Occipital lobe (tissue), 2 donors: ENCODE data around the gene SUPV3L1. TPM values are rescaled to one million over a fixed set of nuclear protein-coding genes. Genes with fewer than 3 reads are reported as not detected.
"Not testable (repeated sequence)": the region's sequence is repeated elsewhere in the genome, so short reads cannot be mapped to it uniquely, and the experiment has no call there.

Experiments
- DNase-seq: peaks from one replicate; lab custom pipeline; 2025; lab: John Stamatoyannopoulos, UW
- total RNA-seq: library from RNA; depleted of rRNA; stranded (reverse); fragments of >200 nt; gene quantifications from one replicate; pipeline ENCODE4 v1.2.3, GENCODE V29; 2014

Gene SUPV3L1
- total RNA-seq, 1 donor from 2014 or later, result 32.8 TPM

DNA sequence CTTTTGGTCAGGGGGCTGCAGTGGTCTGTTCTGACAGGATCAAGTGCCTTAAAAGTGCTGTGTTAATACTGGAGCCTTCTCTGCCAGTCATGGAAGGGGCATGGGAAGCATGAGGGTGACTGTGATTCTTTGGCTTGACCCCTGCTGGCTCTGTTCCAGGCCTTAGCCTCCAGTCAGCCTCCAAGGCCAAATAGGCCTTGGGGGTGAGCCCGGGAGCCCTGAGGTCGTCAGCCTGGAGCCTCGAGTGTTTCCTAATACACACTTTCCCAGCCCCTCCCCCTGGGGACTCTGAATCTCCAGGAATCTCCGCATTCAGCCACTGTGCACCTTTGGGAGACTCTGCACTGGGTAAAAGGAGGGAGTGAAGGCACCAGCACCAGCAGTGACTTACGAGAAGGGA, 50.1 kb downstream of the SUPV3L1 start:
- DNase-seq, result no peak

DNA sequence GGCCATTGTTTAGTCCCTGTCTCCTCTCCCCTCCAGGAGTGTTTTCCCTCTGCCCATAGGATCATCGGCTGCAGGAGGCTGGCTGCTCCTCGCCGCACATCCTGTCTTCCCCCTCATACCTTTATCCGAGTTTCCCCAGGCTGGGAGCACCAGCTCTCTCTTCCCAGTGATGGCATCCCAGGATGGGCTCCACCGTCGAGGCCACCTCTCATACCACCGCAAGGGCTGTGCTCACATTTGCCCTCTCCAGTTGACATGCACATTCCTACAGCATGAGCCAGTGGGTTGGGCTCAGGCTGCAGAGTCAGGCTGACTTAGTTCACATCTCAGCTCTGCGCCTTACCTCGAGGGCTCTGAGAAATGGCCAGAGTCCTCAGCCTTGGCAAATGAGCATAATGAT, 52.2 kb downstream of the SUPV3L1 start:
- DNase-seq, result no peak

DNA sequence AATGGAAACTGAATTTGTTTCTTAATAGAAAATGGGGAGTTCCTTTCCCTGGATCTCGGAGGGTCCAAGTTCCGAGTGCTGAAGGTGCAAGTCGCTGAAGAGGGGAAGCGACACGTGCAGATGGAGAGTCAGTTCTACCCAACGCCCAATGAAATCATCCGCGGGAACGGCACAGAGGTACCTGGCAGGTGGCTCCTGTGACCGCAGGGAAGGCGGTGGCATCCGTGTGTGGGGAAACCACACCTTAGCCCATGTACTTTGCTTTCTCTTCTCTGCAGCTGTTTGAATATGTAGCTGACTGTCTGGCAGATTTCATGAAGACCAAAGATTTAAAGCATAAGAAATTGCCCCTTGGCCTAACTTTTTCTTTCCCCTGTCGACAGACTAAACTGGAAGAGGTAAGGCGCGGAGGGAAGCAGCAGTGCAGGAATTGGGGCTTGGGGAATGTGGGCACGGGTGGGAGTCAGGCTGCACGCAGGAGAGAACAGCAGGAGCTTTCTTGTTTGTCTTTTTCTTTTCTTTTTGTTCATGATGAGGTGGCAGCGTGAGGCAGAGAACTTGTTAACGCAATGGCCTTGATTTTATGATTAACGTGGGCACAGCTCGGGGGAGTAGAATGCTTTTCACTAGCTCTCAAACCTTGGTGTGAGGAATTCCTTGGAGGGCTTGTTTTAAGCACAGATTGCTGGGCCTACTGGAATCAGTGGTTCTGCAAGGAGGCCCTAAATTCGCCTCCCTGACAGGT, 52.9 kb downstream of the SUPV3L1 start:
- DNase-seq, result no peak

DNA sequence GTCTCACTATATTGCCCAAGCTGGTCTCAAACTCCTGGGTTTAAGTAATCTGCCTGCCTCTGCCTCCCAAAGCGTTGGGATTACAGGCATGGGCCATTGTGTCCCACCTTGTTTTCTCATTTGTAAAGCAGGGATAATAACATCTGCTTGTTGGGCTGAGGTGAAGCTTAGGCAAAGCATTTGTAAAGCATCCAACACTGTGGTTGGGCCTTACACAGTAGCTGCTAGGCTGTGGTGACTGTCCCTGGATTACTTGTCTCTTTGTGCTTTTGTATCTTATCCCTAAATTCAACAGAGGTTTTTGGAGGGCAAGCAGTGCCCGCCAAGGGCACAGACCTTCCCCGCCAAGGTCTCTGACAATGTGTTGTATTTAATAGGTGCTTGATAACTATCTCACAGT, 54.4 kb downstream of the SUPV3L1 start:
- no peak for DNase-seq

GRCh38 chr10:69237528-69238159, 57.6 kb downstream of the SUPV3L1 start:
- peak; percentile 76 for DNase-seq

DNA sequence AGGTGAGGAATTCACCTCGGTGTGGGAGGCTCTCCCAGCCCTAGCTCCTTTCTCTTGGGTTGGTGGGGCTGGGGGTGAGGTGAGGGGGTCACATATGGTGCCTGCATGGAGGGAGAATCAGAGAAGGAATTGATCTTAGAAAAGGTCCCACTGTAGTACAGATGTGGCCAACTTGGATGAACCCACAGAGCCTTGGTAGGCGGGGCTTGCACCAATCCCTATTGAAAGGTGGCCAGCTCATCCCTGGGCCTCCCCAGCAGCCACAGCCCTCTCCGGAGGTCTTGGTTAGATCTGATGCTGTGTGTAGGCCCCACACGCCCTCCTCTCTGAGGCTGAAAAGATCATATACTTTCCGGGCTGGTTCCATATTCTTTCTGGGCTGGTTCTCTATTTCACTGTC, 59.1 kb downstream of the SUPV3L1 start:
- no peak for DNase-seq

DNA sequence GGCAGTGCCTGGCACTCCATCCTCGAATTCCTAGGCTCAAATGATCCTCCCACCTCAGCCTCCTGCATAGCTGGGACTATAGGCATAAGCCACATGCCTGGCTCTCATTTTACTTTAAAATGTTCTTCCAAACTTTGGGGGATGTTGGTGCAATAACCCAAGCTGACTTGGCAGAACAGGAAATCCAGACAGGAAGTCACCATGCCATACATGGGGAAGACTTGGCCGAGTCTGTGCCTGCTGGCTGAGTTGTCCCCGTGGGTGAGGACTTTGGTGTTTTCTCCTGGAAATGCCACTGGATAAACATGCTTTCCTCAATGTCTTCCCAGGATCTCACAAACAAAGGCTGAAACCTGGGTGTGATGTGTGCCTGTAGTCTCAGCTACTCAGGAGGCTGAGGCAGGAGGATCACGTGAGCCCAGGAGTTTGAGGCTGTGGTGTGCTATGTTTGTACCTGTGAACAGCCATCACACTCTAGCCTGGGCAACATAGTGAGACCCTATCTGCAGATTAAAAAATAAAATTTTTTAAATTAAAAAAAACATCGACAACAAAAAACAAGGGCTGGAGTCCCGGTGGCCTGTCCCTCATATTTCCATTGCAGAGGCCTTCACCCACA, 59.9 kb downstream of the SUPV3L1 start:
- no peak for DNase-seq

- DNase-seq, result no peak
Observed at GRCh38 chr10:69240455-69240854, 60.4 kb downstream of the SUPV3L1 start.

GRCh38 chr10:69241575-69241974, 61.5 kb downstream of the SUPV3L1 start:
- DNase-seq, result no peak

- DNase-seq, result no peak
Observed at GRCh38 chr10:69242040-69242851, 62.2 kb downstream of the SUPV3L1 start.

DNA sequence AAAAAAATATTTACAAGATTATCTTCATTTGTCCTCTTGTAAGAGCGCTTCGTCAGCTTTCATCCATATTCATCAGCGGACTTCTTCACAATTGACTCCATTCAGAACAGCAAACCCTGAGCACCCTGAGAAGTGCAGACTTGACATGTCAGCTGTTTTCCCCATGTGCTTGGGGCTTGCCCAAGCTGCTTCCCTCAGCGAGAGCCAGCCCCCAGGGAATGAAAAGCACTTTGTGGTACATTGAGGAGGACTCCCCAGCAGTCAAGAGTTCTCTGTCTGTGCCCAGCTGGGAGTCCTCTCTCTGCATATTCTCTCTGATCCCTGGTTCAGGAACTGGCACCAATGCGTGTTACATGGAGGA, 62.8 kb downstream of the SUPV3L1 start:
- peak; percentile 71 for DNase-seq

DNA sequence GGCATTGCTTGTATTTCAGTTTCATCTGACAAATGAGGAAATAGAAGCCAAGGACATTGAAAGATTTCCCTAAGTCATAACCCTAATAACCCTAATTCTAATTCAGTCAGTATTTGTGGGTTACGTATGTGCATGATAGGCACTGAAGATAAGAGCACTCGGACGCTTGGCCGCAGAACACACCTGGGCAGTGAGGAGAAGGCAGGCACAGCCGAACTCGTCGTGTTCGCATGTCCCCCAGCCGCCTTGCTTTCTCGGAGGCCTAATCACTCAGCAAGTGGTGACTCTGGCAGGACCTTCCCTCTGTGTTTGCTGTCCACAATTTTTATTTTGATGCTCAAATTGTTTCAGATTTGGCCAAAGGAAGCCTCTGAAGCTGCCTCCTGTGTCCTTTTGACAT, 63.8 kb downstream of the SUPV3L1 start:
- DNase-seq, result no peak

DNA sequence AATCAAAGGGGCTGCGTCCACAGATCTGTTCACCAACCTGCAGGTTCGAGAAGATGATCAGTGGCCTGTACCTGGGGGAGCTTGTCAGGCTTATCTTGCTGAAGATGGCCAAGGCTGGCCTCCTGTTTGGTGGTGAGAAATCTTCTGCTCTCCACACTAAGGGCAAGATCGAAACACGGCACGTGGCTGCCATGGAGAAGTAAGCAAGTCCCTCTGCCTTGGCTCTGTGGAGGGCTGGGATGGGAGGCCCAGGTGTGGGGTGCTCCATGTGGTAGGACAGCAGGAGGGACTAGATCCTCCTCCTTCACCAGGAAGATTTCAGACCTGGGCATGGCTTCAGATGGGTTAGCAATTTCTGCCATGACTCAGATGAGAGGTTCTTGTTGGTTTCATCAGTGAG, 66.0 kb downstream of the SUPV3L1 start:
- DNase-seq, result no peak

DNA sequence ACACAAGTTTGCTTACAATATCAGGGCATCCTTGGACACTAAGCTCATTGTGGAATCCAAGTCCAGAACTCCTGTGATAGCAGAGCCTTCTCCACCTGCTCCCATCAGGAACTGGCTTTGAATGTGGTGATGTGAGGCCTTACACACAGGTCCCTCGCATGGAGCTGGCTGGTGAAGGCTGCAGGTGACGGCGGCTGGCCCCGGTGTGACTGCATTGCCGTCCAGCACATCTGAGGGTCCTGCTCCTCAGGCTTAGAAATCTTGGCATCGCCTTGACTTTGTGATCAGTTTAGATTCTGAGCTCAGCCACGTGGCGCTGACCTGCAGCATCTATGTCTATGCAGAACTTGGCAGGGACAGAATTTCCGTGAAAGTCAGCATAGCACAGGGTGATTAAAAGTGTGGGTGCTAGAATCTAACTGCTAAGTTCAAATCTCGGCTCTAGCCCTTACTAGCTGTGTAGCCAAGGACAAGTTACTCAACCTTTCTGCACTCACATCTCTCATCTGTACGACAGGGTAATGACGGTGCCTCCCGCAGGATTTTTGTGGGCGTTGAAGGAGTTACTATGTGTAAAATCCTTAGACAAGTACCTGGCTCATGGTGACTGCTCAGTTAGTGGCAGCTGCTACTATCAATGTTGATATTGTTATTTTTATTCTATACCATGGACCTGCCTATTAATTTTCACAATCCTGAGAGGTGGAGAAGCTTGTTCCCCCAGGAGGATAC, 66.7 kb downstream of the SUPV3L1 start:
- no peak for DNase-seq

DNA sequence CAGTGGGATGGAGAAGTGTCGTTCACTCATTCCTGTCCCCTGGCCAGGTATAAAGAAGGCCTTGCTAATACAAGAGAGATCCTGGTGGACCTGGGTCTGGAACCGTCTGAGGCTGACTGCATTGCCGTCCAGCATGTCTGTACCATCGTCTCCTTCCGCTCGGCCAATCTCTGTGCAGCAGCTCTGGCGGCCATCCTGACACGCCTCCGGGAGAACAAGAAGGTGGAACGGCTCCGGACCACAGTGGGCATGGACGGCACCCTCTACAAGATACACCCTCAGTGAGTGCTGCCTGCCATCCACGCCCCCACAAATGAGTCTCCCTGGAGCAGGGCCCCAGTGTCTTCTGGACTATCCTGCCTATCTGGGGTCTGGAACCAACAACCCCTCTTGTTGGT, 67.3 kb downstream of the SUPV3L1 start:
- no peak for DNase-seq

DNA sequence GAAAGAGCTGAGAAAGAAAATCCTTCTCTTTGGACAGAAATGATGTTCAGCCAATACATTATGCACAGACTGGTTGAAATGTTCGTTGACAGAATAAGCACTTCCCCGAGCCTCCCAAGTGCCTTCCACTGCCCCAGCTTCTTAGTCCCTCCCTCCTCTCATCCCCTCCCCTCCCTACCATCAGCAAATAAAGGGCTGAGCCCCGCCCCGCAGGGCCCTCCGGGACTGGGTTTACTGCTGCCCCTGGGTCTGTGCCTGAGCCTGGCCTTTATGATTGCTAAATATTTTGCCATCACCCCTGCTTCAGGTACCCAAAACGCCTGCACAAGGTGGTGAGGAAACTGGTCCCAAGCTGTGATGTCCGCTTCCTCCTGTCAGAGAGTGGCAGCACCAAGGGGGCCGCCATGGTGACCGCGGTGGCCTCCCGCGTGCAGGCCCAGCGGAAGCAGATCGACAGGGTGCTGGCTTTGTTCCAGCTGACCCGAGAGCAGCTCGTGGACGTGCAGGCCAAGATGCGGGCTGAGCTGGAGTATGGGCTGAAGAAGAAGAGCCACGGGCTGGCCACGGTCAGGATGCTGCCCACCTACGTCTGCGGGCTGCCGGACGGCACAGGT, 68.2 kb downstream of the SUPV3L1 start:
- DNase-seq, result no peak

DNA sequence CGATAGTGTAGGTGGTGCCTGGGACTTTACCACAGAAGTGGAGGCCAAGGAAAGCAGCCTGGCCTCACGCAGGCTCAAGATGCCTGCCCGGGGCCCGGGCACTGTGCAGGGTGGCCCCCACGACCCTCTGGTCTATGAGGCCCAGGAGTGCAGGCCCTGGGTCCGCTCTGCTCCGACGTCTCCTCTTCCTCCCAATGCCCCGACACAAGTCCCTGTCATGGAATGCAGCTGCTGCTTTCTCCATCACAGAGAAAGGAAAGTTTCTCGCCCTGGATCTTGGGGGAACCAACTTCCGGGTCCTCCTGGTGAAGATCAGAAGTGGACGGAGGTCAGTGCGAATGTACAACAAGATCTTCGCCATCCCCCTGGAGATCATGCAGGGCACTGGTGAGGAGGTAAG, 70.0 kb downstream of the SUPV3L1 start:
- no peak for DNase-seq

GRCh38 chr10:69251417-69251816, 71.4 kb downstream of the SUPV3L1 start:
- not testable (repeated sequence) for DNase-seq

- no peak for DNase-seq
Observed at GRCh38 chr10:69253171-69253570, 73.1 kb downstream of the SUPV3L1 start.

DNA sequence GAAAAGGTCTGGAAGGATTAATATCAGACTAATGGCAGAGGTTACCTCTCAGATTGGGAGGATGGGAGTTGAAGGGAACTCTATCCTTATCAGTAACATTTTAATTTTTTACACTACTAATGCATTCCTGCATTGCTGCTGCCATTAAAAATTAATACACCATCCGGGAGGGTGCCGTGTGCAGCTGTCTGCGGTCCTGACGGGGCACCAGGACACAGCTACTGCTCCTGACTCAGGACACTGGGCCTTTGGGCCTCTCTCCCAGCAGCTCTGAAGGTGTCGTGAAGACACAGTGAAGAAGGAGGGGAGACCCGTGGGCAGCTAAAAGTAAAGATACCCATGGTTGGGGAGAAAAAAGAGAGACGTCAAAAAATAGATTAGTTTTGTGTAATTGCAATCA, 74.8 kb downstream of the SUPV3L1 start:
- no peak for DNase-seq
